GM12878 (cell line): ENCODE data around the gene CLASP1. TPM values are rescaled to one million over a fixed set of nuclear protein-coding genes. Genes with fewer than 3 reads are reported as not detected.
"Not testable (repeated sequence)": the region's sequence is repeated elsewhere in the genome, so short reads cannot be mapped to it uniquely, and the experiment has no call there.

Experiments used
- ATAC-seq: fragments of 200-7000 bp; cut with Tn5 transposase; 3 replicates; pipeline ENCODE4 v1.9.1; 2020; ENCODE audit warnings: mild to moderate bottlenecking, moderate library complexity
- BruUV-seq: library from RNA; stranded (reverse); fragments of 400-500 nt; replicated peaks from 2 replicates; lab custom pipeline; 2021; lab: Mats Ljungman, UMichigan
- CTCF ChIA-PET: fragments of 300-600 bp; sonication (Branson Sonifier 250); formaldehyde crosslinking; extraction: SDS; loops from one replicate; lab custom pipeline; 2021; ENCODE audit warnings: inconsistent platforms; lab: Yijun Ruan, JAX
- POLR2A ChIA-PET: fragments of 350-600 bp; formaldehyde crosslinking; extraction: SDS; loops from one replicate; lab custom pipeline; 2021; ENCODE audit warnings: inconsistent platforms; lab: Charles Lee
- RAD21 ChIA-PET: fragments of 300-600 bp; sonication (Branson Sonifier 250); formaldehyde crosslinking; loops from one replicate; lab custom pipeline; 2023; ENCODE audit warnings: antibody characterized with exemption; ENCODE audit not compliant: unreplicated experiment; lab: Charles Lee
- SMC1A ChIA-PET: fragments of 300-600 bp; sonication (Branson Sonifier 250); formaldehyde crosslinking; loops from one replicate; lab custom pipeline; 2023; ENCODE audit not compliant: unreplicated experiment, uncharacterized antibody; lab: Charles Lee
- DNase-seq: peaks from one replicate; pipeline ENCODE4 v3.0.0-alpha.2; 2011; ENCODE audit warnings: low read depth, low spot score
- FAIRE-seq: peaks from 3 replicates; lab custom pipeline; 2011; peaks lifted over from hg19 to GRCh38; lab: Jason Lieb, UNC
- H2AFZ ChIP-seq: 2 replicates; pipeline ENCODE4 v1.6.0; 2011; ENCODE audit warnings: low read depth, low read length, control low read depth; ENCODE audit not compliant: control insufficient read depth
- H3K27ac ChIP-seq: 2 replicates; pipeline ENCODE4 v1.5.1; 2011; ENCODE audit warnings: control low read depth; ENCODE audit not compliant: control insufficient read depth, insufficient read depth
- H3K27me3 ChIP-seq, 2 experiments: replicated peaks in 1 of 2; 2 replicates each; pipeline versions ENCODE4 v1.6.0 to v1.6.1; 2011; ENCODE audit warnings: low read length in 1 of 2; ENCODE audit not compliant: control insufficient read depth in 2 of 2, insufficient read depth in 2 of 2
- H3K36me3 ChIP-seq, 2 experiments: 2 replicates each; pipeline ENCODE4 v1.5.1; 2011; ENCODE audit warnings: low read length in 1 of 2; ENCODE audit not compliant: control insufficient read depth in 2 of 2, insufficient read depth in 2 of 2
- H3K4me1 ChIP-seq: 2 replicates; pipeline ENCODE4 v1.6.1; 2011; ENCODE audit warnings: mild to moderate bottlenecking, low read length, moderate library complexity, mixed read lengths; ENCODE audit not compliant: control insufficient read depth, insufficient read depth
- H3K4me2 ChIP-seq: 2 replicates; pipeline ENCODE4 v1.6.0; 2011; ENCODE audit warnings: control low read depth; ENCODE audit not compliant: control insufficient read depth, insufficient read depth
- H3K4me3 ChIP-seq: fragments of 200-600 bp; sonication (generic); 2 replicates; pipeline ENCODE4 v1.5.1; 2016
- H3K79me2 ChIP-seq: 2 replicates; pipeline ENCODE4 v1.6.0; 2011; ENCODE audit warnings: low read length; ENCODE audit not compliant: control insufficient read depth, insufficient read depth
- H3K9ac ChIP-seq: 2 replicates; pipeline ENCODE4 v1.8.0; 2011; ENCODE audit warnings: low read length, control low read depth, mixed read lengths; ENCODE audit not compliant: control insufficient read depth, insufficient read depth
- H3K9me3 ChIP-seq: replicated peaks from 3 replicates; pipeline ENCODE4 v1.5.1; 2011; ENCODE audit warnings: mild to moderate bottlenecking, low read length; ENCODE audit not compliant: control insufficient read depth, insufficient read depth
- H4K20me1 ChIP-seq: 2 replicates; pipeline ENCODE4 v1.6.0; 2011; ENCODE audit not compliant: control insufficient read depth, insufficient read depth
- BRCA1 ChIP-seq: IDR thresholded peaks from 2 replicates; pipeline ENCODE4 v1.6.1; 2011; ENCODE audit warnings: low read depth, low read length, improper control_type of control experiment
- CHD4 ChIP-seq: fragments of 200-600 bp; sonication (generic); IDR thresholded peaks from 2 replicates; pipeline ENCODE4 v1.6.1; 2016; ENCODE audit warnings: mild to moderate bottlenecking
- MEF2A ChIP-seq: IDR thresholded peaks from 2 replicates; pipeline ENCODE4 v1.6.1; 2011; ENCODE audit warnings: low read depth, mild to moderate bottlenecking, low read length, moderate library complexity; ENCODE audit not compliant: insufficient read depth
- RELA ChIP-seq: fragments of 450-650 bp; IDR thresholded peaks from 2 replicates; pipeline ENCODE4 v1.8.0; 2014; ENCODE audit warnings: borderline replicate concordance; ENCODE audit not compliant: partially characterized antibody
- WGBS: methylation state at CpG from one replicate; pipeline ENCODE4 v1.1.6; 2016; ENCODE audit warnings: low lambda C conversion rate; ENCODE audit not compliant: insufficient replicate concordance, insufficient coverage; ENCODE audit errors: missing lambda C conversion rate; 5-methylcytosine and 5-hydroxymethylcytosine counted together
- in situ Hi-C: fragments of 300-500 bp; cut with MboI; formaldehyde crosslinking; loops from 9 replicates; pipeline ENCODE4 v1.14.3; 2018; ENCODE audit warnings: mixed read lengths
- intact Hi-C: fragments of 100-400 bp; cut with micrococcal nuclease; formaldehyde crosslinking; loops from one replicate; pipeline ENCODE4 v1.14.2; 2022; ENCODE audit not compliant: unreplicated experiment
- polyA plus RNA-seq, 11 experiments: library from polyadenylated mRNA; depleted of rRNA in 4 of 11; unstranded in 6 of 11; stranded (reverse) in 5 of 11; fragments of >200 nt; fragmentation: Nextera tagmentation in 4 of 11; fragmentation: Illumina TruSeq in 1 of 11; extraction: Ambion mirVana in 4 of 11; extraction: Trizol in 1 of 11; gene quantifications; 1 replicate in 1 of 11; 2 replicates in 10 of 11; pipeline versions ENCODE4 v1.2.1 to v1.2.3, GENCODE V29; 2011 to 2016; ENCODE audit warnings: inconsistent platforms in 2 of 11, missing spikeins in 2 of 11, low read depth in 1 of 11
- total RNA-seq, 4 experiments: library from RNA; depleted of rRNA in 3 of 4; stranded (reverse); fragments of >200 nt in 3 of 4; fragmentation: Illumina TruSeq in 1 of 4; extraction: Trizol in 1 of 4; gene quantifications; 2 replicates each; pipeline versions ENCODE4 v1.2.1 to v1.2.3, GENCODE V29; 2013 to 2021
- TF ChIP-seq, protein P1 (sequence below): IDR thresholded peaks from 2 replicates; pipeline ENCODE4 v1.6.1; 2011; ENCODE audit warnings: mild to moderate bottlenecking, low read depth, low read length, moderate library complexity; ENCODE audit not compliant: insufficient replicate concordance
- TF ChIP-seq, protein P2 (sequence below): fragments of 450-650 bp; IDR thresholded peaks from 2 replicates; pipeline ENCODE4 v1.6.1; 2017; ENCODE audit warnings: mild to moderate bottlenecking

Gene CLASP1
- total and polyA plus RNA-seq, 10 of the 15 experiments (the other 5 are each of a cell fraction or from before 2014, with no cell fraction given): 1.4 to 62.4 (median 32.9) TPM

DNA sequence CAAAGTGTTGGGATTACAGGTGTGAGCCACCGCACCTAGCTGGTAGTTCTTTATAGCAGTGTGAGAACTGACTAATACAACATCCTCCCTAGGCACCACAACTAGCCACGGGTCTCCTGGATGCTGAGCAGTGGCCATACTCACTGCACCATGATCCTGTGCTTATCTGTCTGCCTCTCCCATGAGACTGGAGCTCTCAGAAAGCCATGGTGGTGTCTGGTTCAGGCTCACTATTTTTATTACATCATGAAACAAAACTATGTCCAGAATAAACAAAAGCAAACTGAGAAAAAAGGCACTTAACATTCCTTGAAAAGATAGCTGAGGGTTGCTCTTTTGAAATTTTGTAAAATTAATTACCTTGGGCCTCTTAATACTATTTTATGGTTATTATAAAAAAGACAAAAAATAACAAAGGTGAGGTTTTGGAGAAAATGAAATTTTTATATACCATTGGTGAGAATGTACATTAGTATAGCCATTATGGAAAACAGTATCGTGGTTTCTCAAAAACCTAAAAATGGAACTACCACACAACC is 273.6 kb downstream of the CLASP1 start (continued):
- TF ChIP-seq, protein P1, sequence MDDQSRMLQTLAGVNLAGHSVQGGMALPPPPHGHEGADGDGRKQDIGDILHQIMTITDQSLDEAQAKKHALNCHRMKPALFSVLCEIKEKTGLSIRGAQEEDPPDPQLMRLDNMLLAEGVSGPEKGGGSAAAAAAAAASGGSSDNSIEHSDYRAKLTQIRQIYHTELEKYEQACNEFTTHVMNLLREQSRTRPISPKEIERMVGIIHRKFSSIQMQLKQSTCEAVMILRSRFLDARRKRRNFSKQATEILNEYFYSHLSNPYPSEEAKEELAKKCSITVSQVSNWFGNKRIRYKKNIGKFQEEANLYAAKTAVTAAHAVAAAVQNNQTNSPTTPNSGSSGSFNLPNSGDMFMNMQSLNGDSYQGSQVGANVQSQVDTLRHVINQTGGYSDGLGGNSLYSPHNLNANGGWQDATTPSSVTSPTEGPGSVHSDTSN: no peak
- TF ChIP-seq, protein P2, sequence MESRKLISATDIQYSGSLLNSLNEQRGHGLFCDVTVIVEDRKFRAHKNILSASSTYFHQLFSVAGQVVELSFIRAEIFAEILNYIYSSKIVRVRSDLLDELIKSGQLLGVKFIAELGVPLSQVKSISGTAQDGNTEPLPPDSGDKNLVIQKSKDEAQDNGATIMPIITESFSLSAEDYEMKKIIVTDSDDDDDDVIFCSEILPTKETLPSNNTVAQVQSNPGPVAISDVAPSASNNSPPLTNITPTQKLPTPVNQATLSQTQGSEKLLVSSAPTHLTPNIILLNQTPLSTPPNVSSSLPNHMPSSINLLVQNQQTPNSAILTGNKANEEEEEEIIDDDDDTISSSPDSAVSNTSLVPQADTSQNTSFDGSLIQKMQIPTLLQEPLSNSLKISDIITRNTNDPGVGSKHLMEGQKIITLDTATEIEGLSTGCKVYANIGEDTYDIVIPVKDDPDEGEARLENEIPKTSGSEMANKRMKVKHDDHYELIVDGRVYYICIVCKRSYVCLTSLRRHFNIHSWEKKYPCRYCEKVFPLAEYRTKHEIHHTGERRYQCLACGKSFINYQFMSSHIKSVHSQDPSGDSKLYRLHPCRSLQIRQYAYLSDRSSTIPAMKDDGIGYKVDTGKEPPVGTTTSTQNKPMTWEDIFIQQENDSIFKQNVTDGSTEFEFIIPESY: no peak
- TF ChIP-seq BRCA1 (no peak), RELA (no peak), CHD4 (no peak), MEF2A (no peak)

DNA sequence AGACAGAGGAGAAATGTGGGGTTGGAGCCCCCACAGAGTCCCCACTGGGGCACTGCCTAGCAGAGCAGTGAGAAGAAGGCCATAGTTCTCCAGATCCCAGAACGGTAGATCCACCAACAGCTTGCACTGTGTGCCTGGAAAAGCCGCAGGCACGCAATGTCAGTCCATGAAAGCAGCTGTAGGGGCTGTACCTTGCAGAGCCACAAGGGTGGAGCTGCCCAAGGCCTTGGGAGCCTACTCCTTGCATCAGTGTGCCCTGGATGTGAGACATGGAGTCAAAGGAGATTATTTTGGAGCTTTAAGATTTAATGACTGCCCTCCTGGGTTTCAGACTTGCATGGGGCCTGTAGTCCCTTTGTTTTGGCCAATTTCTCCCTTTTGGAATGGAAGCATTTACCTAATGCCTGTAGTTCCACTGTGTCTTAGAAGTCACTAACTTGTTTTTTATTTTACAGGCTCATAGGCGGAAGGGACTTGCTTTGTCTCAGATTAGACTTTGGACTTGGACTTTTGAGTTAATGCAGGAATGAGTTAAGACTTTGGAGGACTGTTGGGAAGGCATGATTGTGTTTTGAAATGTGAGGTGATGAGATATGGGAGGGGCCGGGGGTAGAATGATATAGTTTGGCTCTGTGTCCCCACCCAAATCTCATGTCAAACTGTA is 274.7 kb downstream of the CLASP1 start:
- H4K20me1 ChIP-seq, H3K27ac ChIP-seq, H2AFZ ChIP-seq, DNase-seq, H3K4me3 ChIP-seq, H3K9ac ChIP-seq, SMC1A ChIA-PET, CTCF ChIA-PET, RAD21 ChIA-PET, in situ Hi-C loops, FAIRE-seq, H3K79me2 ChIP-seq, ATAC-seq, H3K4me2 ChIP-seq, intact Hi-C loops, H3K27me3 ChIP-seq, POLR2A ChIA-PET, BruUV-seq: not testable (repeated sequence)
- Histone ChIP-seq H3K4me1 (peaks cover 18% of the 10 kb centered on the region), H3K9me3 (peaks cover 13% of the 10 kb centered on the region), H3K36me3 (peaks cover 9 to 31% of the 10 kb centered on the region in 2 experiments)
- WGBS: 96% methylated on average over 5 of the region's 5 CpGs
